H1 (cell line): Measurements from ENCODE around the gene CD81. TPM values are rescaled to one million over a fixed set of nuclear protein-coding genes. Genes with fewer than 3 reads are reported as not detected.

Experiments used
- CTCF ChIA-PET: fragments of 300-600 bp; sonication (Branson Sonifier 250); formaldehyde crosslinking; loops from one replicate; lab custom pipeline; 2021; ENCODE audit not compliant: partially characterized antibody; lab: Charles Lee
- POLR2A ChIA-PET: fragments of 300-600 bp; sonication (Branson Sonifier 250); formaldehyde crosslinking; loops from one replicate; lab custom pipeline; 2021; ENCODE audit warnings: inconsistent platforms; ENCODE audit not compliant: partially characterized antibody; lab: Charles Lee
- DNase-seq, 2 experiments: peaks; one replicate each; pipeline versions ENCODE4 v3.0.0 to v3.0.0-alpha.2; 2010 to 2022; ENCODE audit warnings: low spot score in 2 of 2, low read depth in 1 of 2, mixed read lengths in 1 of 2
- FAIRE-seq: peaks from 2 replicates; lab custom pipeline; 2011; peaks lifted over from hg19 to GRCh38; lab: Jason Lieb, UNC
- H2AFZ ChIP-seq: 2 replicates; pipeline ENCODE4 v1.8.1; 2012; ENCODE audit warnings: low read length, inconsistent platforms
- H2AK5ac ChIP-seq: 2 replicates; pipeline ENCODE4 v1.6.1; 2013; ENCODE audit warnings: low read depth, low read length
- H2BK120ac ChIP-seq: replicated peaks from 2 replicates; pipeline ENCODE3; 2013; ENCODE audit warnings: low read depth, low read length, inconsistent platforms
- H2BK12ac ChIP-seq: 2 replicates; pipeline ENCODE4 v1.6.1; 2013; ENCODE audit warnings: low read depth, low read length
- H2BK15ac ChIP-seq: 2 replicates; pipeline ENCODE4 v1.6.1; 2013; ENCODE audit warnings: low read length
- H2BK20ac ChIP-seq: 2 replicates; pipeline ENCODE4 v1.6.1; 2013; ENCODE audit warnings: low read length
- H2BK5ac ChIP-seq: 2 replicates; pipeline ENCODE4 v1.6.1; 2013; ENCODE audit warnings: low read depth, low read length
- H3K14ac ChIP-seq: 2 replicates; pipeline ENCODE4 v1.6.1; 2013; ENCODE audit warnings: inconsistent platforms; ENCODE audit not compliant: insufficient read length
- H3K18ac ChIP-seq: 2 replicates; pipeline ENCODE4 v1.6.1; 2013; ENCODE audit warnings: low read length; ENCODE audit errors: extremely low read depth
- H3K23ac ChIP-seq: 2 replicates; pipeline ENCODE4 v1.6.1; 2013; ENCODE audit warnings: inconsistent platforms; ENCODE audit not compliant: insufficient read length
- H3K23me2 ChIP-seq: 2 replicates; pipeline ENCODE4 v1.6.1; 2013; ENCODE audit warnings: low read depth, low read length
- H3K27ac ChIP-seq: 2 replicates; pipeline ENCODE4 v1.6.1; 2011; ENCODE audit warnings: low read depth, low read length, inconsistent platforms
- H3K27me3 ChIP-seq, 4 experiments: replicated peaks in 1 of 4; 1 replicate in 1 of 4; 2 replicates in 3 of 4; pipeline versions ENCODE4 v1.6.1 to v1.8.1; 2011 to 2013; ENCODE audit warnings: low read length in 3 of 4, mild to moderate bottlenecking in 3 of 4, inconsistent platforms in 2 of 4, mixed read lengths in 2 of 4, moderate library complexity in 1 of 4; ENCODE audit not compliant: control insufficient read depth in 3 of 4, insufficient read depth in 3 of 4; ENCODE audit errors: extremely low read depth in 1 of 4
- H3K36me3 ChIP-seq, 4 experiments: 2 replicates each; pipeline versions ENCODE4 v1.6.1 to v1.8.1; 2011 to 2013; ENCODE audit warnings: mild to moderate bottlenecking in 4 of 4, low read length in 3 of 4, moderate library complexity in 2 of 4, control low read depth in 1 of 4, inconsistent platforms in 1 of 4; ENCODE audit not compliant: insufficient read depth in 4 of 4, control insufficient read depth in 2 of 4
- H3K4ac ChIP-seq: replicated peaks from 2 replicates; pipeline ENCODE3; 2013; ENCODE audit warnings: low read length, low read depth, mixed read lengths, inconsistent platforms; ENCODE audit not compliant: insufficient read length
- H3K4me1 ChIP-seq, 4 experiments: replicated peaks in 1 of 4; 1 replicate in 1 of 4; 2 replicates in 3 of 4; pipeline versions ENCODE4 v1.6.1 to v1.8.1; 2011 to 2013; ENCODE audit warnings: low read length in 3 of 4, inconsistent platforms in 2 of 4, mixed read lengths in 1 of 4; ENCODE audit not compliant: insufficient read depth in 4 of 4, control insufficient read depth in 3 of 4
- H3K4me2 ChIP-seq, 2 experiments: 2 replicates each; pipeline versions ENCODE4 v1.6.1 to v1.8.1; 2011 to 2013; ENCODE audit warnings: low read depth in 2 of 2, low read length in 2 of 2, control low read depth in 1 of 2, inconsistent platforms in 1 of 2, mild to moderate bottlenecking in 1 of 2; ENCODE audit not compliant: insufficient read depth in 1 of 2
- H3K4me3 ChIP-seq, 4 experiments: fragments of 200-600, 300-600 bp in 1 of 4; sonication (generic), shearing (Covaris generic), sonication (Bioruptor Twin) in 1 of 4; 2 replicates each; pipeline versions ENCODE4 v1.5.1 to v1.8.1; 2011 to 2016; ENCODE audit warnings: low read length in 4 of 4, low read depth in 3 of 4, control low read depth in 2 of 4, inconsistent platforms in 2 of 4, mild to moderate bottlenecking in 2 of 4, mixed read lengths in 1 of 4, moderate library complexity in 1 of 4; ENCODE audit not compliant: insufficient read depth in 2 of 4; ENCODE audit errors: extremely low read depth in 1 of 4
- H3K56ac ChIP-seq: replicated peaks from 2 replicates; pipeline ENCODE3; 2013; ENCODE audit warnings: low read depth, mild to moderate bottlenecking, mixed read lengths, low read length, inconsistent platforms; ENCODE audit not compliant: insufficient read length
- H3K79me1 ChIP-seq: 2 replicates; pipeline ENCODE4 v1.6.1; 2013; ENCODE audit warnings: low read depth, low read length, control low read depth
- H3K79me2 ChIP-seq, 2 experiments: 2 replicates each; pipeline versions ENCODE4 v1.6.1 to v1.8.1; 2012 to 2013; ENCODE audit warnings: low read length in 2 of 2, mild to moderate bottlenecking in 2 of 2, inconsistent platforms in 1 of 2; ENCODE audit not compliant: insufficient read depth in 2 of 2, control insufficient read depth in 1 of 2
- H3K9ac ChIP-seq, 4 experiments: replicated peaks in 1 of 4; 1 replicate in 1 of 4; 2 replicates in 3 of 4; pipeline versions ENCODE4 v1.6.1 to v1.8.1; 2011 to 2013; ENCODE audit warnings: low read depth in 3 of 4, low read length in 3 of 4, control low read depth in 2 of 4, mild to moderate bottlenecking in 2 of 4, moderate library complexity in 2 of 4, inconsistent platforms in 1 of 4; ENCODE audit errors: extremely low read depth in 1 of 4
- H3K9me3 ChIP-seq, 2 experiments: 2 replicates each; pipeline versions ENCODE4 v1.6.1 to v1.8.1; 2012 to 2013; ENCODE audit warnings: mild to moderate bottlenecking in 2 of 2, moderate library complexity in 2 of 2, control low read depth in 1 of 2, inconsistent platforms in 1 of 2, low read depth in 1 of 2, low read length in 1 of 2, mixed read lengths in 1 of 2; ENCODE audit not compliant: insufficient read depth in 2 of 2
- H4K20me1 ChIP-seq, 2 experiments: replicated peaks in 1 of 2; 2 replicates each; pipeline versions ENCODE3 to v1.8.1; 2011 to 2013; ENCODE audit warnings: inconsistent platforms in 2 of 2, low read length in 2 of 2, mild to moderate bottlenecking in 1 of 2; ENCODE audit not compliant: insufficient read depth in 2 of 2, control insufficient read depth in 1 of 2
- H4K5ac ChIP-seq: 2 replicates; pipeline ENCODE4 v1.6.1; 2013; ENCODE audit warnings: low read length, low read depth, mixed read lengths, inconsistent platforms; ENCODE audit not compliant: insufficient read length
- H4K8ac ChIP-seq: 2 replicates; pipeline ENCODE4 v1.8.0; 2013; ENCODE audit warnings: mild to moderate bottlenecking, moderate library complexity, low read length, inconsistent platforms; ENCODE audit not compliant: insufficient read depth; ENCODE audit errors: extremely low read depth
- H4K91ac ChIP-seq: replicated peaks from 2 replicates; pipeline ENCODE3; 2013; ENCODE audit warnings: low read length, mixed read lengths, inconsistent platforms; ENCODE audit not compliant: insufficient read length
- ASH2L ChIP-seq: fragments of 200-600, 300-600 bp; sonication (generic); IDR thresholded peaks from one replicate; pipeline ENCODE4 v1.7.1; 2017; ENCODE audit warnings: low read length
- BACH1 ChIP-seq: IDR thresholded peaks from 2 replicates; pipeline ENCODE4 v1.6.1; 2012; ENCODE audit warnings: low read length, improper control_type of control experiment
- CBX8 ChIP-seq: fragments of 300-800, 300-1000 bp; sonication (generic); IDR thresholded peaks from 2 replicates; pipeline ENCODE4 v1.7.1; 2016; ENCODE audit warnings: low read depth, low read length, borderline replicate concordance
- CREB1 ChIP-seq: IDR thresholded peaks from 2 replicates; pipeline ENCODE4 v1.6.1; 2012; ENCODE audit warnings: inconsistent platforms
- GTF2F1 ChIP-seq: IDR thresholded peaks from 2 replicates; pipeline ENCODE4 v1.6.1; 2012; ENCODE audit warnings: low read depth, low read length, improper control_type of control experiment, borderline replicate concordance
- RAD21 ChIP-seq, 2 experiments: IDR thresholded peaks in 1 of 2; conservative IDR thresholded peaks in 1 of 2; 2 replicates each; pipeline ENCODE4 v1.6.1; 2011; ENCODE audit warnings: low read depth in 2 of 2, low read length in 2 of 2, improper control_type of control experiment in 1 of 2, inconsistent platforms in 1 of 2, mild to moderate bottlenecking in 1 of 2, moderate library complexity in 1 of 2
- RFX5 ChIP-seq: IDR thresholded peaks from 2 replicates; pipeline ENCODE4 v1.6.1; 2011; ENCODE audit warnings: low read depth, low read length, improper control_type of control experiment, borderline replicate concordance
- RXRA ChIP-seq: IDR thresholded peaks from 2 replicates; pipeline ENCODE4 v1.6.1; 2011; ENCODE audit warnings: low read depth, mild to moderate bottlenecking, low read length, moderate library complexity; ENCODE audit not compliant: insufficient read depth
- SIN3A ChIP-seq, 2 experiments: IDR thresholded peaks in 1 of 2; conservative IDR thresholded peaks in 1 of 2; 2 replicates each; pipeline ENCODE4 v1.6.1; 2011 to 2012; ENCODE audit warnings: low read length in 2 of 2, improper control_type of control experiment in 1 of 2, low read depth in 1 of 2, mild to moderate bottlenecking in 1 of 2
- SIRT6 ChIP-seq: IDR thresholded peaks from one replicate; pipeline ENCODE4 v1.7.1; 2012; ENCODE audit warnings: low read length, inconsistent platforms
- SP1 ChIP-seq: IDR thresholded peaks from 2 replicates; pipeline ENCODE4 v1.6.1; 2011; ENCODE audit warnings: low read depth, low read length
- SP2 ChIP-seq: IDR thresholded peaks from 2 replicates; pipeline ENCODE4 v1.6.1; 2012; ENCODE audit warnings: mild to moderate bottlenecking, low read length, inconsistent platforms
- YY1 ChIP-seq: IDR thresholded peaks from 2 replicates; pipeline ENCODE4 v1.6.1; 2011; ENCODE audit warnings: low read depth, mild to moderate bottlenecking, low read length
- WGBS, 2 experiments: shearing (Covaris generic) in 1 of 2; methylation state at CpG; one replicate each; pipeline versions ENCODE4 v1.1.6 to v1.1.7; 2013 to 2015; ENCODE audit warnings: low lambda C conversion rate in 2 of 2, mixed read lengths in 2 of 2, inconsistent platforms in 1 of 2, low coverage in 1 of 2, missing lambda C conversion rate in 1 of 2; ENCODE audit not compliant: insufficient replicate concordance in 2 of 2, insufficient coverage in 1 of 2, insufficient read length in 1 of 2; ENCODE audit errors: extremely low coverage in 1 of 2, missing lambda C conversion rate in 1 of 2; 5-methylcytosine and 5-hydroxymethylcytosine counted together
- polyA plus RNA-seq, 7 experiments: library from polyadenylated mRNA; depleted of rRNA in 3 of 7; stranded (reverse) in 5 of 7; unstranded in 2 of 7; fragments of >200 nt in 5 of 7; fragments of 200-250 nt in 2 of 7; gene quantifications; 1 replicate in 5 of 7; 2 replicates in 1 of 7; 4 replicates in 1 of 7; pipeline versions ENCODE4 v1.2.1 to v1.2.3, GENCODE V29; 2011 to 2013; ENCODE audit warnings: missing spikeins in 2 of 7, mixed read lengths in 2 of 7
- total RNA-seq: library from RNA; stranded (reverse); fragmentation: NEBNext Ultra II Directional; extraction: Animal tissue kit (Norgen Biotek cat#: 25700); gene quantifications from 2 replicates; pipeline ENCODE4 v1.2.1, GENCODE V29; 2021
- TF ChIP-seq, protein P1 (sequence below): IDR thresholded peaks from 2 replicates; pipeline ENCODE4 v1.6.1; 2012; ENCODE audit warnings: inconsistent platforms

CD81 gene
- total and polyA plus RNA-seq, 2 of the 8 experiments (the other 6 are each of a cell fraction or from before 2014, with no cell fraction given): 238 to 309 TPM

GRCh38 chr11:2366276-2366675 lies 10.8 kb upstream of the CD81 start:
- Histone ChIP-seq H3K9me3 (no peaks in the 10 kb centered on the region), H3K79me2 (no peaks in the 10 kb centered on the region), H2BK20ac (no peak overlapping the region), H3K9ac (no peak overlapping the region), H3K14ac (no peak overlapping the region), H2BK5ac (no peak overlapping the region), H2AK5ac (no peak overlapping the region), H3K23me2 (no peaks in the 10 kb centered on the region), H4K91ac (no peak overlapping the region), H3K27me3 (0 out of 7 replicates have a peak, but pooled peaks cover 0 to 2% (median 0%) of the 10 kb centered on the region in 4 experiments), H3K23ac (no peak overlapping the region), H3K56ac (no peak overlapping the region), H4K5ac (no peak overlapping the region), H3K27ac (no peak overlapping the region), H2BK120ac (no peak overlapping the region), H3K4me1 (no peaks in the 10 kb centered on the region), H3K4ac (no peak overlapping the region), H3K4me2 (no peak overlapping the region), H3K18ac (no peak overlapping the region), H2BK12ac (no peak overlapping the region), H3K79me1 (no peaks in the 10 kb centered on the region), H3K36me3 (no peaks in the 10 kb centered on the region), H4K8ac (no peak overlapping the region), H3K4me3 (no peak overlapping the region), H4K20me1 (peaks cover 0 to 1% of the 10 kb centered on the region in 2 experiments), H2AFZ (no peak overlapping the region), H2BK15ac (no peak overlapping the region)
- FAIRE-seq (no peak), DNase-seq (no peak)
- ChIA-PET CTCF (interaction anchor here (1.4 to 1.7 kb wide), 3 partner anchors 61 to 180 kb away, joined by 4 to 9 read pairs (median 5); no protein-coding TSS in a partner anchor), POLR2A (interaction anchor here (3.1 kb wide), 1 partner anchor 11 kb away, joined by 34 read pairs; the partner anchor contains the start of gene CD81)
- WGBS, 2 experiments: 80% methylated on average over 8 of the region's 11 CpGs; no CpG with 5 or more reads in 1 of the 2 experiments
- TF ChIP-seq ASH2L (no peak), GTF2F1 (no peak), RFX5 (no peak), SP1 (no peak), YY1 (no peak), CBX8 (no peak), RAD21 (IDR thresholded peaks at IDR 0.05 in 1 of 2, conservative IDR thresholded peaks at IDR 0.05 in 1 of 2; ENCODE audit: low read depth in 2 of 2, low read length in 2 of 2) (no peak), BACH1 (no peak), SP2 (no peak), CREB1 (no peak), RXRA (no peak), SIRT6 (no peak), SIN3A (conservative IDR thresholded peaks at IDR 0.05 in 1 of 2, IDR thresholded peaks at IDR 0.05 in 1 of 2; ENCODE audit: low read depth in 1 of 2, low read length in 2 of 2) (no peak)
- TF ChIP-seq, protein P1, sequence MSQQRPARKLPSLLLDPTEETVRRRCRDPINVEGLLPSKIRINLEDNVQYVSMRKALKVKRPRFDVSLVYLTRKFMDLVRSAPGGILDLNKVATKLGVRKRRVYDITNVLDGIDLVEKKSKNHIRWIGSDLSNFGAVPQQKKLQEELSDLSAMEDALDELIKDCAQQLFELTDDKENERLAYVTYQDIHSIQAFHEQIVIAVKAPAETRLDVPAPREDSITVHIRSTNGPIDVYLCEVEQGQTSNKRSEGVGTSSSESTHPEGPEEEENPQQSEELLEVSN: no peak
